ENCODE measurements around the gene SUFU.

The SUFU gene

GRCh38 chr10:102595293-102595692, 91.5 kb downstream of the SUFU start:
- DNase-seq = peak in 11 of 56 donors; percentile 6 to 59 (median 41)

GRCh38 chr10:102595897-102596296, 92.1 kb downstream of the SUFU start:
- no peak for DNase-seq

GRCh38 chr10:102596506-102596971, 92.8 kb downstream of the SUFU start:
- peak in 12 of 56 donors; percentile 11 to 47 (median 30) for DNase-seq

- DNase-seq = no peak
These were observed 93.6 kb downstream of the SUFU start for GRCh38 chr10:102597131-102597991.

DNA sequence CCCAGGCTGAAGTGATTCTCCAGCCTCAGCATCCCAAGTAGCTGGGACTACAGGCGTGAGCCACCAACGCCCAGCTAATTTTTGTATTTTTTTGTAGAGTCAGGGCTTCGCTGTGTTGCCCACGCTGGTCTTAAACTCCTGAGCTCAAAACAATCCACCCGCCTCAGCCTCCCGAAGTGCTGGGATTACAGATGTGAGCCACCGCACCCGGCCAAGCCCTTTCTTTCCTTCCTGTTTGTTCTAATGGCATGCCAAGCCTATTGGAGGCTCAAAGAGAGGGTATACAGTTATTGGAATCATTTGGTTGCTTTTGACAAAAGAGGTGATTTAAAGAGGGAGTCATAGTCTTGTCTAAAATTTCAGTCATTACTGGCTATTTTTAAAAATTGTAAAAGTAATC, 94.5 kb downstream of the SUFU start:
- DNase-seq = no peak

DNA sequence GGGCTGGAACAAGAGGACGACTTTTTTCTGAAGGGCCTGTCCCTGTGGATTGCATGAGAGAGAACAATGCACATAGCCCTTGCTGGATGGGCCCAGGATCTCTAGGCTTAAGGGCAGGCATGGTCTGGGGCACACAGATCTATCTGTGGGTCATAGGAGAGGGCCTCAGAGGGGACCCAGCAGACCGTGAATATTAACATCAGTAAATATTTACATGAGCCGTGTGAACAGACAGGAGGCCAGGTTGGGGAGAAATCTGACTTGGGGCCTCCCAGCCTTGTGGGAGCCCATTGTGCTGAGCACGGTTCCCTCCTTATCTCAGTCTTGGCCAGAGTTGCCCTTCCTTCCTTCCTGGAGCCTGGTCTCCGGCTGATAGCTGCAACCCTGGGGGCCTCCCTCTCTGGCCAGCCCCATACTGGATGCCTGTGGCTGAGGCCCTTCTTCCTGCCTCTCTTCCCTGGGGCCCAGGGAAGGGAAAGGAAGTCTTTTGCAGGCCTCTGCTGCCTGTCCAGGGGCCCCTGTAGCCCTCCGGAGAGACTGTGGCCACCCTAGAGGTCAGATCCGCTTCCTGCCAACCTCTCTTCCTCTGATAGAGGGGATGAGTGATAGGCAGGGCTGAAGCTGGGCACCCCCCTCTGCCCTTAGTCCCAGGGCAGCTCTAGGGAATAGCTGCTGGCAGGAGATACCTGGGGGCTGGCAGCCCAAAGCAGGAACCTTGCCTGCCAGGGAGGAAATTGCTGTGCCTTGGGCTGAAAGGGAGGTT, 96.0 kb downstream of the SUFU start:
- no peak for DNase-seq

DNA sequence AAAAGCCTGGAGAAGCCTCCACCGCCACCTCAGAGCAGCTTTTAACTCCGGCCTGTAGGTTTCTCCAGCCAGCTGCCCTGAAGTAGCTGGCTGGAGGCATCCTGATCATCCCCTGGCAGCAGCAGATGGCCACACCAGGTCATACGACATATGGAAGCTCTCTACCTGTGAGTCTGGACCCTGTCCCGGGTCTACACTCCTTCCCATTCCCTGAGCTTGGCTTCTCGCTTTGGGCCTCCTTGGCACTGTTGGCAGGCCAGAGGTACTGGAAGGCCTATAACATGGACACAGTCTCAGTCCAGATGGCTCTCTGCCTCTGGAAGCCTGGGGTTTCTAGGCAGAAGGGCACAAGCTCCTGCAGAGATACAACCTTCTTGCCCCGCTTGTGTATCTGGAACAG, 97.0 kb downstream of the SUFU start:
- DNase-seq = no peak

DNA sequence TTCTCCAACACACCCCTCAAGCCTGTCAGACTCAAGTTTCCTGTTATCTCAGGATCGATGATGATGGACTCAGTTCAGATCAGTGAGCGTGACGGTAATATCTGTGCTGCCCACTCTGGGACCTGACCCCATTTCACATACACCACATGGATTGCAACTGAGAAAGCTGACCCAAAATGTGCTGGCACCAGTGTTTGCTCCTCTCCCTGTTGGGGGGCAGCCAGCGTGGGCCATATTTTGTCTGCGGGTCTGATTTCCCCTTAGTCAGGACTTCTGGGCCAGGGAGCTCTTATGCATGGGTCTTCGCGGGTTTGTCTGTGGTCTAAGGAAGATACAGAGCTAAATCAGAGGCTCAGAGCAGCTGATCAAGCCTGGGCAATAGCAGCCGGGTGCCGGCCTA, 97.9 kb downstream of the SUFU start:
- DNase-seq = no peak

- no peak for DNase-seq
These were observed 98.7 kb downstream of the SUFU start for GRCh38 chr10:102602272-102603045.

DNA sequence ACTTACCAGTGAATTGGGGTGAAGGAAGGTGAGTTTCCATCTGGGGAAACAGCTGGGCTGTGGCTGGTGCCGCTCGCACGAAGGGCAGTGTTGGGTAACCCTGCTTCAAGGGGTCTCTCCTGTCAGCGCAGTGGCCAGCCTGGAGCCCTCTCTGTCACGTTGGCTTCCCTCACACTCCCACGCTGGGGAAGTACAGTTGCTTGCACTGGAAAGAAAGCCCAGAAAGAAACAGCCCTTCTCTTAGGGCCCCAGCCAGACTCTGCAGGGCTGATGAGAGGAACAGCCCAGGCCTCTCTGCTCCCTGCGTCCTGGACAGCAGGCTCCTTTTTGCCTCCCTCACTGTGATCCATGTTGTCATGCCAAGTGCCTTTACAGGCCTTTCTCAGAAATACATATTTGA, 100.2 kb downstream of the SUFU start:
- DNase-seq = no peak

GRCh38 chr10:102604439-102604841, 100.7 kb downstream of the SUFU start:
- DNase-seq = no peak

DNA sequence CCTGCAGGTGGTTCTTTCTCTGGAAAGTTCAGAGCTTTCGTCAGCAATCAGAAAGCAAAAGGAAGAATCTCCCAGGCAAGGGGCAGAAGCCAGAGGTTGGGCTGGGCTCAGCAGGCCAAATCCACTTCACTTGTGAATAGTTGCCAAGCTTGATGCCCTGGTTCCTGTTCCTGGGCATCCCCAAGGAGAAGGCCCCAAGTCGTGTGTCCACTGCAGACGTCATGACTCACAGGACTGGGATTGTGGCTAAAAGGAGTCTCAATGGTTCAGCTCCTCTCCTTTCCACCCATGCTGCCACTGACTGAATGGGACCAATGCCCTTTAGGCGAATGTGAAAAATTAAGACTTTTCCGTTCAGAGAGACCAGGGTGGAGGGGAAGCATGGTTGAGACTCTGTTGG, 101.9 kb downstream of the SUFU start:
- DNase-seq = no peak

GRCh38 chr10:102608487-102608886, 104.7 kb downstream of the SUFU start:
- DNase-seq = no peak

- DNase-seq = no peak
These were observed 106.7 kb downstream of the SUFU start for GRCh38 chr10:102610441-102610887.

GRCh38 chr10:102611514-102612087, 107.8 kb downstream of the SUFU start:
- peak in 1 of 56 donors; percentile 29 for DNase-seq

- no peak for DNase-seq
These were observed 109.1 kb downstream of the SUFU start for GRCh38 chr10:102612964-102613275.

- no peak for DNase-seq
These were observed 109.5 kb downstream of the SUFU start for GRCh38 chr10:102613286-102613685.

GRCh38 chr10:102613785-102614184, 110.0 kb downstream of the SUFU start:
- no peak for DNase-seq

DNA sequence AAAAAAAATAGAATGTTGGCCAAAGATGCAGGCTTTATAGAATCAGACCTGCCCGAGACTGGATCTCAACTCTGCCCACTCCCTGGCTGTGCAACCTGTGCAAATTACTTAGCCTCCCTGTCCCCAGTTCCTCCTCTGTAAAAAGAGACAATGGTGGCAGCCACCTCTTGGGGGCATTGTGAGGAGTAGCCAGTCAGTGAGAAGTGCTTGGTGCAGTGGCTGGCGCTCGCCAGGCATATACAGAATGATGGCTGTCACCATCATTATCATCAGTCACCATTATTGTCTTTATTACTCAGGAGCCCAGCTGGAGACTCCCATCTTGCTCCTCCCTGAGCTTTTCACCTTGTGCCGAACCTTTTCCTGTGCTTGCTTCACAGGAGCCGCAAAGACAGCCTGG, 111.1 kb downstream of the SUFU start:
- no peak for DNase-seq

DNA sequence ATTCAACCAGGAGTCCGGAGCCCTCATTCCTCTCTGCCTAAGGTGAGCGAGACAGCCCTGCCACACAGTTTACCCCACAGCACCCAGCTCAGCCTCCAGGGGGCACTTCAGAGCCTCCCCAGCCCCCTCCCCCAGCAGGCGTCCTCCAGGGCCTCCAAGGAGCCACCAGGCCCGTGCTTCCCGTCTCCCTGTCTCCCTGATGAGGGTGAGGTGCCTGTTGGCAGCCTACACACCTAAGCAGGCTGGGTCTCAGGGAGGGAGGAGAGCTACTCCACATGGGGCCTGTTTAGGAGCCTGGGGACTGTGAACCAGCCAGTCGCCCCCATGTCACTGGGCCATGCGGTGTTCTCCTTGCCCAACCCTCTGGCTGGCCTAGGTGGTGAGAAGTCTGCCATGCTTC, 111.6 kb downstream of the SUFU start:
- DNase-seq = peak in 1 of 56 donors; percentile 22

DNA sequence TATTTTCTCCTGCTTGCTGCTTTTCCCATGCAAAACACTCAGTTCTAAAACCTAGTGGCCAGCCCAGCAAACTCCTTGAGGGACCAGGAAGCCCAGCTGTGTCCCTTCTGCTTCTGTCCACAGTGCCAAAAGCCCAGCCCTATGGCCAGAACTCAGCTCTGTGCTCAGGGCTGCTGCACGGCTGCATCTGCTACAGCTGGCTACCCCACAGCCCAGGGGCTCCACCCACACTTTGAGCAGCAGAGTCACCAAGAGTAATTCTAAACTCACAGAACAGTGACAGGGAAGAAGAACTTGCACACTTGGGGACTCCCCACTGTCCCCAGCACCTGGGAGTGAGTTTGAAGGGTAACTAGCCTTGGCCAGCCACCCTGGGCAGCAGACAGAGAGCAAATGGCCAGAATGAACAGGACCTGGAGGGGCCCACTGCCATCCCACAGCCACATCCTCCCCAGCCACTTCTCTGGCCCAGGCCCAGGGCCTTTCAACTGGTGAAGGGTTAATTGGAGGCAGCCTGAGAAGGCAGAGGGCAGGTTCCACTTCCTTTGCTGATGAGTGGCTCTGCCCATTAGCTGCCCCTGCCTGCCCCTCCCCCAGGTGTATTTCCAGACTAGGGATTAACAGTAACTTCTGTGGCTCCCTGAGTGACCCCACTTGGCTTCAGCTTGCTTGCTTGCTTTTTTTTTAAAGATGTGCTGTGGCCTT, 112.4 kb downstream of the SUFU start:
- DNase-seq = no peak

Data from amygdala (tissue), 56 donors.